ENCODE measurements around the gene RIT2.

RIT2 gene

GRCh38 chr18:43115076-43115921, at the start of gene RIT2:
Gene RIT2, minus strand, starts transcription at chr18:43115685.
- H3K27ac ChIP-seq (ENCODE audit: low read depth, low read length) = no peak within 1 kb of the TSS
- no peak within 1 kb of the TSS for H3K4me3 ChIP-seq (ENCODE audit: low read length)
- no peak within 1 kb of the TSS for H3K9ac ChIP-seq (ENCODE audit: low read length)
- H3K27me3 ChIP-seq (ENCODE audit: control insufficient read depth, insufficient read depth, low read length) = no peaks in the 10 kb centered on the region
- H3K36me3 ChIP-seq (ENCODE audit: control insufficient read depth, insufficient read depth, low read length) = no peaks in the 10 kb centered on the region
- H3K4me1 ChIP-seq (ENCODE audit: control insufficient read depth, insufficient read depth, low read length) = no peaks in the 10 kb centered on the region

GRCh38 chr18:43161528-43161927, 46.0 kb upstream of the RIT2 start:
- no peaks in the 10 kb centered on the region for H3K36me3 ChIP-seq (ENCODE audit: control insufficient read depth, insufficient read depth, low read length)
- H3K27me3 ChIP-seq (ENCODE audit: control insufficient read depth, insufficient read depth, low read length) = no peaks in the 10 kb centered on the region
- no peak overlapping the region for H3K4me3 ChIP-seq (ENCODE audit: low read length)
- no peaks in the 10 kb centered on the region for H3K4me1 ChIP-seq (ENCODE audit: control insufficient read depth, insufficient read depth, low read length)
- H3K9ac ChIP-seq (ENCODE audit: low read length) = no peak overlapping the region
- H3K27ac ChIP-seq (ENCODE audit: low read depth, low read length) = no peak overlapping the region

DNA sequence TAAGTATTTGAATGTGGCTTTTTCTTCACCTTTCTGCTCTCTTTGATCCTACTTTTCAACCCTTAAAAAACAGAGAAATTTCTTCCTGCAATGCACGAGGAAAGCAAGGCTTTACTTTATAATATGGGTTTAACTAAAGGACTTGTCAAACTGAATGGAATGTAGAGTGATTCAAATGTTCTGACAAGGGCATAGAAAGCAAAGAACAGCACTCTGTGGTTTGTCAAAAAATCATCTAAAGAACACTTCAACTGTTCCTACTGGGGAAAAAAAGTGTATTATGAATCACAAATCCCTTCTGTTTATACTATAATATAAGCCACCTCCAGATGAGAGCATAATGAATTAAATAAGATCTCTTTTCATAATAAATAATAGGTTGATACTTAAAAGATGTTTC, 45.0 kb upstream of the RIT2 start:
- no peak overlapping the region for H3K4me3 ChIP-seq (ENCODE audit: low read length)
- no peaks in the 10 kb centered on the region for H3K27me3 ChIP-seq (ENCODE audit: control insufficient read depth, insufficient read depth, low read length)
- no peaks in the 10 kb centered on the region for H3K36me3 ChIP-seq (ENCODE audit: control insufficient read depth, insufficient read depth, low read length)
- no peak overlapping the region for H3K9ac ChIP-seq (ENCODE audit: low read length)
- no peak overlapping the region for H3K27ac ChIP-seq (ENCODE audit: low read depth, low read length)
- no peaks in the 10 kb centered on the region for H3K4me1 ChIP-seq (ENCODE audit: control insufficient read depth, insufficient read depth, low read length)

- H3K4me1 ChIP-seq (ENCODE audit: control insufficient read depth, insufficient read depth, low read length) = no peaks in the 10 kb centered on the region
- no peak overlapping the region for H3K27ac ChIP-seq (ENCODE audit: low read depth, low read length)
- H3K27me3 ChIP-seq (ENCODE audit: control insufficient read depth, insufficient read depth, low read length) = no peaks in the 10 kb centered on the region
- H3K36me3 ChIP-seq (ENCODE audit: control insufficient read depth, insufficient read depth, low read length) = no peaks in the 10 kb centered on the region
- H3K9ac ChIP-seq (ENCODE audit: low read length) = no peak overlapping the region
- H3K4me3 ChIP-seq (ENCODE audit: low read length) = no peak overlapping the region
Measured at GRCh38 chr18:43159926-43160325, 44.4 kb upstream of the RIT2 start.

- H3K27me3 ChIP-seq (ENCODE audit: control insufficient read depth, insufficient read depth, low read length) = no peaks in the 10 kb centered on the region
- H3K27ac ChIP-seq (ENCODE audit: low read depth, low read length) = no peak overlapping the region
- H3K36me3 ChIP-seq (ENCODE audit: control insufficient read depth, insufficient read depth, low read length) = no peaks in the 10 kb centered on the region
- no peak overlapping the region for H3K4me3 ChIP-seq (ENCODE audit: low read length)
- H3K9ac ChIP-seq (ENCODE audit: low read length) = no peak overlapping the region
- H3K4me1 ChIP-seq (ENCODE audit: control insufficient read depth, insufficient read depth, low read length) = no peaks in the 10 kb centered on the region
Measured at GRCh38 chr18:43159086-43159770, 43.7 kb upstream of the RIT2 start.

GRCh38 chr18:43158381-43158780, 42.9 kb upstream of the RIT2 start:
- no peak overlapping the region for H3K27ac ChIP-seq (ENCODE audit: low read depth, low read length)
- no peaks in the 10 kb centered on the region for H3K4me1 ChIP-seq (ENCODE audit: control insufficient read depth, insufficient read depth, low read length)
- no peak overlapping the region for H3K9ac ChIP-seq (ENCODE audit: low read length)

DNA sequence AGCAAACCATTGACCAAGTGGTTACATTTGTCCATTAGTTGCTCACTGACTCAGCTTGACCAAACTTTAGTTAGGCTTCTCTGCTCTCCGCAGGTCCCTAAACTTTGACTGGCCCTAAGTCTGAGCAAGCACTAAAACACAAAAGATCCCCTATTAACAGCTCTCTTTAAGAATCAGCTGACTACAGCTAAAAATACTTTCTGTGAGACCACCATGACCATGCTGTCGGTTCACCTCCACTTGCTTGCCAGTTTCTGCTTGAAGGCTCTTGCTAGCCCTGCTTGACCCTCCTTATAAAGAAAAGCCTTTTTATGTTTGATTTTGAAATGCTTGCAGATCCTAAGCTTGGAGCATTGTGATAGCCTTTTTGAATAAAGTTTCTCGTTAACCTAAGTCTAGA, 40.4 kb upstream of the RIT2 start:
- no peak overlapping the region for H3K27ac ChIP-seq (ENCODE audit: low read depth, low read length)
- H3K9ac ChIP-seq (ENCODE audit: low read length) = no peak overlapping the region
- no peaks in the 10 kb centered on the region for H3K27me3 ChIP-seq (ENCODE audit: control insufficient read depth, insufficient read depth, low read length)
- no peak overlapping the region for H3K4me3 ChIP-seq (ENCODE audit: low read length)
- H3K4me1 ChIP-seq (ENCODE audit: control insufficient read depth, insufficient read depth, low read length) = no peaks in the 10 kb centered on the region
- no peaks in the 10 kb centered on the region for H3K36me3 ChIP-seq (ENCODE audit: control insufficient read depth, insufficient read depth, low read length)

More at GRCh38 chr18:43158381-43158780, 42.9 kb upstream of the RIT2 start:
- Histone ChIP-seq H3K4me3 (ENCODE audit: low read length) (no peak overlapping the region), H3K27me3 (ENCODE audit: control insufficient read depth, insufficient read depth, low read length) (no peaks in the 10 kb centered on the region), H3K36me3 (ENCODE audit: control insufficient read depth, insufficient read depth, low read length) (no peaks in the 10 kb centered on the region)

DNA sequence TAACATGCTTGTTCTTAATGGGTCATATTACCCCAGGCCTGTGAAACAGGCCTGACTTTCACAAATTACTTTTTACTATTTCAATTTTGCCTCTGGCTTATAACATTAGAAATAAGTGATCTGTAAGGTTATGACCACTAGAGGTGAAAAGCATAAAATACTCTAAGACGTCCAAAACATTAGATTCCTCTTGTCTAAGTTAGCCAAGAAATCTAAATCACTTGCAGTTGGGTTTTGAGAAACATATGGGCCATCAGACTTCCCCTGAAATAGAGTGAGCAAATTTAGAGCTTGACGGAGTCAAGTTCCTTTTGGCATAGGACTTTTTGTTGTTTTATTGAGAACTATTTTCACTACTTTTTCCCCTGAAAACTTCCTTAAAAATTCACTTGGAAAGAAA, 32.7 kb upstream of the RIT2 start:
- no peak overlapping the region for H3K4me3 ChIP-seq (ENCODE audit: low read length)
- H3K27ac ChIP-seq (ENCODE audit: low read depth, low read length) = no peak overlapping the region
- no peaks in the 10 kb centered on the region for H3K4me1 ChIP-seq (ENCODE audit: control insufficient read depth, insufficient read depth, low read length)
- no peak overlapping the region for H3K9ac ChIP-seq (ENCODE audit: low read length)
- H3K27me3 ChIP-seq (ENCODE audit: control insufficient read depth, insufficient read depth, low read length) = no peaks in the 10 kb centered on the region
- H3K36me3 ChIP-seq (ENCODE audit: control insufficient read depth, insufficient read depth, low read length) = no peaks in the 10 kb centered on the region

DNA sequence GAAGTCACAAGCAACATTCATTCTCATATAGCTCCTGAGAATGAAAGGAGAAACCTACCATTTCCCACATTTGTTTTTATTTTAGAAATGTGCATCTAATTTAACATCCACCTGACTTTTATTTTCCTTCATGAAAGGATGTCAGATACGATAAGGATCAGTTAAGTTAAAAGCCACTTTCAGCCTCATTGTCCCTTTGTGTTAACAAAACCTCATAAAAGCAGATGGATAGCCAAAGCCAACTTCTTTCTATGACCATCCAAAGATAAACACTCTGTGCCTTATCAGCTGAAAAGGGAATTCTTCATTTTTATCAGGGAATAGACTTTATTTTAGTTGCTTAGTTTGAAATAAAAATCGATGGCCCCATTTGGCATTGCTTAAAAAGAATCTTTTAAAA, 25.7 kb upstream of the RIT2 start:
- Histone ChIP-seq H3K4me3 (ENCODE audit: low read length) (no peak overlapping the region), H3K27ac (ENCODE audit: low read depth, low read length) (no peak overlapping the region), H3K9ac (ENCODE audit: low read length) (no peak overlapping the region), H3K27me3 (ENCODE audit: control insufficient read depth, insufficient read depth, low read length) (no peaks in the 10 kb centered on the region), H3K36me3 (ENCODE audit: control insufficient read depth, insufficient read depth, low read length) (no peaks in the 10 kb centered on the region), H3K4me1 (ENCODE audit: control insufficient read depth, insufficient read depth, low read length) (no peaks in the 10 kb centered on the region)

- H3K9ac ChIP-seq (ENCODE audit: low read length) = no peak overlapping the region
- H3K27me3 ChIP-seq (ENCODE audit: control insufficient read depth, insufficient read depth, low read length) = no peaks in the 10 kb centered on the region
- no peak overlapping the region for H3K4me3 ChIP-seq (ENCODE audit: low read length)
- no peaks in the 10 kb centered on the region for H3K36me3 ChIP-seq (ENCODE audit: control insufficient read depth, insufficient read depth, low read length)
- H3K27ac ChIP-seq (ENCODE audit: low read depth, low read length) = no peak overlapping the region
- no peaks in the 10 kb centered on the region for H3K4me1 ChIP-seq (ENCODE audit: control insufficient read depth, insufficient read depth, low read length)
Measured at GRCh38 chr18:43139288-43139946, 23.9 kb upstream of the RIT2 start.

DNA sequence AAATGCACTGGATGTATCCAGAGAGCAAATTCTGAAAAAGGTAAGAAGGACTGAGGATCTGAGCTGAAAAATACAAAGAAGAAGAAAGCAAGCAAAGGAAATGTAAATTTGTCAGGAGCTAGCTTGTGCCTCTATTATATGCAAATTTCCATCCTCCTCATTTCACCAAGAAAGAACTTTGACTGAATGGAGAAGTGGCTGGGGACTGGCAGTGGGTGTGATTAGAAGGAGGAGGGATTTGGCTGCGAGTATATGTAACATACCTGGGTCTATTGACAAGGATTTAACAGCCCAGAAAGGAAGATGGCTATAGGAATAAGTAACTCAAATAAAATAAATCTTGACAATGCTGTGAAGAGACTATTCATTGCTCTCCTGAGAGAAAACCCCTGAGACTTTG, 19.4 kb upstream of the RIT2 start:
- Histone ChIP-seq H3K4me3 (ENCODE audit: low read length) (no peak overlapping the region), H3K4me1 (ENCODE audit: control insufficient read depth, insufficient read depth, low read length) (no peaks in the 10 kb centered on the region), H3K9ac (ENCODE audit: low read length) (no peak overlapping the region), H3K36me3 (ENCODE audit: control insufficient read depth, insufficient read depth, low read length) (no peaks in the 10 kb centered on the region), H3K27ac (ENCODE audit: low read depth, low read length) (no peak overlapping the region), H3K27me3 (ENCODE audit: control insufficient read depth, insufficient read depth, low read length) (no peaks in the 10 kb centered on the region)

GRCh38 chr18:43130716-43131260, 15.3 kb upstream of the RIT2 start:
- no peaks in the 10 kb centered on the region for H3K36me3 ChIP-seq (ENCODE audit: control insufficient read depth, insufficient read depth, low read length)
- no peaks in the 10 kb centered on the region for H3K27me3 ChIP-seq (ENCODE audit: control insufficient read depth, insufficient read depth, low read length)
- H3K9ac ChIP-seq (ENCODE audit: low read length) = no peak overlapping the region
- no peak overlapping the region for H3K4me3 ChIP-seq (ENCODE audit: low read length)
- no peaks in the 10 kb centered on the region for H3K4me1 ChIP-seq (ENCODE audit: control insufficient read depth, insufficient read depth, low read length)
- no peak overlapping the region for H3K27ac ChIP-seq (ENCODE audit: low read depth, low read length)

Data from rectal smooth muscle tissue (tissue), 1 donor.